Measurements from ENCODE around the gene GPR68. TPM values are rescaled to one million over a fixed set of nuclear protein-coding genes. Genes with fewer than 3 reads are reported as not detected.
A peak's percentile ranks its signal among the peaks of the same experiment; 100 is the strongest.

The GPR68 gene
- total RNA-seq, 2 donors from 2014 or later = 0.26 TPM; not detected in 1

- DNase-seq (no peak), ATAC-seq (no peak)
- Histone ChIP-seq H3K4me1 (no peaks in the 10 kb centered on the region), H3K27me3 (no peaks in the 10 kb centered on the region), H3K36me3 (replicated peaks in 1 of 2; ENCODE audit: insufficient read depth in 1 of 2, low read depth in 2 of 2) (peaks cover 0 to 8% of the 10 kb centered on the region in 2 donors), H3K9me3 (no peaks in the 10 kb centered on the region), H3K27ac (no peak overlapping the region), H3K4me3 (no peak overlapping the region)
- intact Hi-C loops (cut with DNase I) = no loop called here
- TF ChIP-seq, protein P1, sequence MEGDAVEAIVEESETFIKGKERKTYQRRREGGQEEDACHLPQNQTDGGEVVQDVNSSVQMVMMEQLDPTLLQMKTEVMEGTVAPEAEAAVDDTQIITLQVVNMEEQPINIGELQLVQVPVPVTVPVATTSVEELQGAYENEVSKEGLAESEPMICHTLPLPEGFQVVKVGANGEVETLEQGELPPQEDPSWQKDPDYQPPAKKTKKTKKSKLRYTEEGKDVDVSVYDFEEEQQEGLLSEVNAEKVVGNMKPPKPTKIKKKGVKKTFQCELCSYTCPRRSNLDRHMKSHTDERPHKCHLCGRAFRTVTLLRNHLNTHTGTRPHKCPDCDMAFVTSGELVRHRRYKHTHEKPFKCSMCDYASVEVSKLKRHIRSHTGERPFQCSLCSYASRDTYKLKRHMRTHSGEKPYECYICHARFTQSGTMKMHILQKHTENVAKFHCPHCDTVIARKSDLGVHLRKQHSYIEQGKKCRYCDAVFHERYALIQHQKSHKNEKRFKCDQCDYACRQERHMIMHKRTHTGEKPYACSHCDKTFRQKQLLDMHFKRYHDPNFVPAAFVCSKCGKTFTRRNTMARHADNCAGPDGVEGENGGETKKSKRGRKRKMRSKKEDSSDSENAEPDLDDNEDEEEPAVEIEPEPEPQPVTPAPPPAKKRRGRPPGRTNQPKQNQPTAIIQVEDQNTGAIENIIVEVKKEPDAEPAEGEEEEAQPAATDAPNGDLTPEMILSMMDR (IDR thresholded peaks at IDR 0.05) = no peak
- TF ChIP-seq POLR2A (IDR thresholded peaks at IDR 0.05) = no peak
- WGBS, 2 donors = 65 to 88% methylated on average over 3 to 21 of the region's 21 CpGs
These were observed 47.4 kb upstream of the GPR68 start for GRCh38 chr14:91291786-91292405.

DNA sequence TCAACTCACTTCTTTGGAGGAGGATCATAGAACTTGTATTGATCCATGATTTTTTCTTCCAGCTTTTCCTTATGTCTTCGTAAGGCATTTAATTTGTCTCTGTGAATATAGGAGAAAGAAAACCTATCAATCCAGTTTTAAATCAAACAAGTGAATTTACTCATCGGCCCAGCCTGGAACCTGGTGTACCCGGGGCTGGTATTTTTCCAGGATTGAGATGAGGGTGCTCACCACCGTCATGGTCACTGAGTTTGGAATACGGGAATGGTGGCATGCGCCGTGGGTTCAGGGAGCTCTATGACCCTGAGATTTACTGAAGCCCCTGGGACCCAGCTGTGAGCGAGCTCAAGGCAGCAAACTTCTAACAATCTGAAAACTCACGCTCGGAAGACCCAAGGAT lies 46.5 kb upstream of the GPR68 start:
- no peak overlapping the region for H3K27ac ChIP-seq
- ATAC-seq = no peak
- no peak for DNase-seq
- 72 to 79% methylated on average over 10 of the region's 10 CpGs for WGBS, 2 donors
- peaks cover 0 to 6% of the 10 kb centered on the region in 2 donors for H3K36me3 ChIP-seq (replicated peaks in 1 of 2; ENCODE audit: insufficient read depth in 1 of 2, low read depth in 2 of 2)
- H3K4me1 ChIP-seq = no peaks in the 10 kb centered on the region
- H3K9me3 ChIP-seq = no peaks in the 10 kb centered on the region
- H3K27me3 ChIP-seq = no peaks in the 10 kb centered on the region
- intact Hi-C loops (cut with DNase I) = no loop called here
- no peak overlapping the region for H3K4me3 ChIP-seq
- no peak for TF ChIP-seq POLR2A (IDR thresholded peaks at IDR 0.05)
- TF ChIP-seq, protein P1 (IDR thresholded peaks at IDR 0.05) = no peak

DNA sequence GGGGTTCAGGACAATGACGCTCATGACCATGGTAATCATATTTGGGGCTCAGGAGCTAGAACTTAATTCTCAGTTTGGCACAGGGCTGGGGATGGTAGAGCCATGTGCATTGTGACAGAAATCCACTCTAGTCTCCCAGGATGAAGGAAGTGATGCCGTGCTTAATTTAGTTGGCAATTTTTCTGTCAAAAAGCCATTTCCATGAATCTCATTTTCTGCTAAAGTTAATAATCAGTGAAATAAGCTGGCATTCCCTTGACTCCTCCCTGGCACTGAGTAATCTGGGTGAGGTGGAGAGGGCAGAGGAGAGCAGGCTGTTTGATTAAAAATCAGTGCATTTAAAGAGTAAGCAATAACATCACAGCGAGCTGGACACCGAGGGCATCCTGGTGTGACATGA lies 45.0 kb upstream of the GPR68 start:
- no peak for DNase-seq
- no peak for ATAC-seq
- no peaks in the 10 kb centered on the region for H3K27me3 ChIP-seq
- no peak for TF ChIP-seq POLR2A (IDR thresholded peaks at IDR 0.05)
- TF ChIP-seq, protein P1 (IDR thresholded peaks at IDR 0.05) = no peak
- intact Hi-C loops (cut with DNase I) = loop anchor here (10.0 kb wide), 1 partner anchor 385 kb away; no protein-coding TSS in a partner anchor
- no peak overlapping the region for H3K4me3 ChIP-seq
- no peaks in the 10 kb centered on the region for H3K9me3 ChIP-seq
- 85 to 87% methylated on average over 4 of the region's 4 CpGs for WGBS, 2 donors
- peaks cover 0 to 6% of the 10 kb centered on the region in 2 donors for H3K36me3 ChIP-seq (replicated peaks in 1 of 2; ENCODE audit: insufficient read depth in 1 of 2, low read depth in 2 of 2)
- no peak overlapping the region for H3K27ac ChIP-seq
- H3K4me1 ChIP-seq = no peaks in the 10 kb centered on the region

GRCh38 chr14:91288876-91289275 lies 44.4 kb upstream of the GPR68 start:
- no peak overlapping the region for H3K27ac ChIP-seq
- ATAC-seq = no peak
- TF ChIP-seq, protein P1 (IDR thresholded peaks at IDR 0.05) = no peak
- TF ChIP-seq POLR2A (IDR thresholded peaks at IDR 0.05) = no peak
- no peaks in the 10 kb centered on the region for H3K27me3 ChIP-seq
- peaks cover 0 to 10% of the 10 kb centered on the region in 2 donors for H3K36me3 ChIP-seq (replicated peaks in 1 of 2; ENCODE audit: insufficient read depth in 1 of 2, low read depth in 2 of 2)
- H3K4me3 ChIP-seq = no peak overlapping the region
- no peak for DNase-seq
- 92% methylated on average over 28 of the region's 28 CpGs for WGBS, 2 donors
- no peaks in the 10 kb centered on the region for H3K9me3 ChIP-seq
- no peaks in the 10 kb centered on the region for H3K4me1 ChIP-seq
- intact Hi-C loops (cut with DNase I) = loop anchor here (10.0 kb wide), 1 partner anchor 384 kb away; no protein-coding TSS in a partner anchor

DNA sequence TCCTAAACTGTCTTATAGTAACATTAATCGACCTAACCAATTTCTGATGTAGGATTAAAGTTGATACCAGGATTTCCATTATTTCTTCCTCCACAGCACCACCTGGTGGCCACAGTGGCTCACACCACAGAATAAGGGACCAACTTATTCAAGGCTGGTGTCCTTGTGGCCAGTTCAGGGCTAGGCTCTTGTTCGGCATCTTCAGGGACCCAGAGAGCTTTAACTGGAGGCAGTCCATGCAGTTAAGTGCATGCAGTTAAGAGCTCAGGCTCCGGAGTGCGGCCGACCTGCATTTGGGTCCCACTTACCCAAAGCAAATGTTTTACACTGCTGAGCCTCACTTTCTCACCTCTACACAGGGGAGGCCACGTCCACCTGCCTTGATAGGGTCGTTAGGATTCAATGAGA lies 42.0 kb upstream of the GPR68 start:
- no peaks in the 10 kb centered on the region for H3K9me3 ChIP-seq
- H3K27ac ChIP-seq = no peak overlapping the region
- no peak overlapping the region for H3K4me3 ChIP-seq
- no peaks in the 10 kb centered on the region for H3K27me3 ChIP-seq
- DNase-seq (peak; percentile 66 to 82 (median 72)), ATAC-seq (peak; percentile 62)
- H3K4me1 ChIP-seq = no peaks in the 10 kb centered on the region
- intact Hi-C loops (cut with DNase I) = loop anchor here (10.0 kb wide), 1 partner anchor 382 kb away; no protein-coding TSS in a partner anchor
- WGBS, 2 donors = 21 to 35% methylated on average over 6 to 7 of the region's 7 CpGs
- TF ChIP-seq, protein P1 (IDR thresholded peaks at IDR 0.05) = peak; percentile 66 to 90 (median 84)
- no peak for TF ChIP-seq POLR2A (IDR thresholded peaks at IDR 0.05)
- H3K36me3 ChIP-seq (replicated peaks in 1 of 2; ENCODE audit: insufficient read depth in 1 of 2, low read depth in 2 of 2) = peaks cover 0 to 13% of the 10 kb centered on the region in 2 donors

All from body of pancreas (tissue), 4 donors.